Smooth muscle cell of the brain vasculature (primary cell): ENCODE measurements around the gene PIP5K1B.
A peak's percentile ranks its signal among the peaks of the same experiment; 100 is the strongest.

Experiments
- DNase-seq: peaks from one replicate; pipeline ENCODE4 v3.0.0-alpha.2; 2012; ENCODE audit warnings: low read depth, low spot score

Gene PIP5K1B

DNA sequence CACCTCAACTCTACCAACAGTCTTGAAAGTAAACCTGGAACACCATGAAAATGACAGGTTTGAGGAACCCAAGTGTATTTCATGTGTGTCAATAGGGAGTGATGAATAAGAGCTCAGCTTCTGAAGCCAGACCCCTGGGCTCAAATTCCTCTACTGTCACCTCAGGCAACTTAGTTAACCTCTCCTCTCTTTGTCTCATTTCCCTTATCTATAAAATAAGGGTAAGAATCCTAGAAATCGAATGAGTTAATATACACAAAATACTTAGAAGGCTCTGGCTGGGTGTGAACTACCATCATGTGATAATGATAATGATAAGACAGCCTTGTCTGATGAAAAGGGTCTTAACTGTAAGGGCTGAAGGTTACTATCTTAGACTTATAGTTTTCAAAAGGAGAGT is 66.3 kb downstream of the PIP5K1B start:
- DNase-seq = no peak

DNA sequence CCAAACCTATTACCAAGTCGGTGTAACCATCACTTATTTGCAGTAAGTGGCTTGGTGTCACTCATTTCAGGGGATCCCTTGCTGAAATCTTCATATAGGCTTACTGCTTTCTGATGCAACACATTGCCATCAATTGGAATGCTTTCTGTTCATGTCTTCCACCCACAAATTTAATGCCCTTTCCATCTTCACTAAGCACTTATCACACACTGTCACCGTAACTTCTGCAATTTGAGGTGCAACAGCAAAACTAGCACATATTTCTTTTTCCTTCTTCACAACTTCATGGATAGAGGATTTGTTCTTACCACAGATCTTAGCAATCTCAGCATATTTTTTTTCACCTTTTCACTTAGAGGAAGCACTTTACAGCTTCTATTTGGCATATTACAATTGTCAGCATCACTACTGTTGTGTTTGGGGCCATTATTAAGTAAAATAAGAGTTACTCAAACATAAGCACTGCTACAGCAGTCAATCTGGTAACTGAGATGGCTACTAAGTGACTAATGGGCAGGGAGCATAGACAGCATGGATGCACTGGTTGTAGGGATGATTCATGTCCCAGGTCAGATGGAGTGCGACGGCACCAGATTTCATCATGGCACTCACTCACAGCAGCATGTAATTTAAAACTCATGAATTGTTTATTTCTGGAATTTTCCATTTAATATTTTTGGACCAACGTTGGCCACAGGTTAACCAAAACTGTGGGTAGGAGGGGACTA is 70.1 kb downstream of the PIP5K1B start:
- DNase-seq = no peak

DNA sequence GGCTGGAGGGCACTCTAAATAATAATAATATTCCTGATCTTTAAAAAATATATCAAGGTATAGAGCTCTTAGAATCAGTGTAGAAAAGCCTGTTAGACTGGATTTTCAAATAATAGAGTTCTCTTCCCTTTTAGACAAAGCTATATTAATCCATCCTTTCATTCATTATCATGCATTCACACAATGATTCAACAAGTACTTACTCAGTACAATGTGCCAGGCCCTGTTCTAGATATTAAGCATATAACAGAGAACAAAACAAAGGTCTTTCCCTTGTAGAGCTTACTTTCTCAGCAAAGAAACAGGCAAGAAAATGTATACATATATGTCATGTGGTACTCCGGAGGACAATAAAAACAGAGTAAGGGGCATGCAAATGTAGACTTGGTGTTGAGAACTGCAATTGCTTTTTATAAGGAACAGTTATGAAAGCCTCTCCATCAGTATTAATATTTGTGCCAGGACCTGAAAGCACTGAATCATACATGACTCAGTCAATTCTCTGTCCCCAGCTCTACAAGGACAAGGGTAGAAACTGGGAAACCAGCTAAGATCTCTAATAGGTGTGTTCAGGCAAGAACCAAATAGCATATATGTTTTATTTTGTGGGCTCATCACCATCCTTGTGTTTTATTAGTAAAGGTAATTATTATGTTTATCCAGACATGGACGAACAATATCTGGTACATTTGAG is 72.2 kb downstream of the PIP5K1B start:
- no peak for DNase-seq

DNA sequence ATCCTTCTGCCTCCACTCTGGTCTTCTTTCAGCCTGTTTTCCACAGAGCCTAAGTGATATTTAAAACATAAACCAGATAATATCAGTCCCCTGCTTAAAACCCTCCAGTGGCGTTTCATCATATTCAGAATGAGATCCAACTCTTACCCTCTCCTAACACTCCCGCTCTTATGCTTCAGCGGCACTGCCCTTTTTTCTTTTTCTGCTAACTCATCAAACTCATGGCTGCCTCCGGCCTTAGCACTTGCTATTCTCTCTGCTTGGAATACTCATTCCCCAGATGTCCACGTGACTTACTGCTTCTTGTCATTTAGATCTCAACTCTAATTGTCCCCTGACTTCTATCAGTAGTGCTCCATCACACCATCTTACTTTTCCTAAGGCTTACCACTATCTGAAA is 73.6 kb downstream of the PIP5K1B start:
- no peak for DNase-seq

DNA sequence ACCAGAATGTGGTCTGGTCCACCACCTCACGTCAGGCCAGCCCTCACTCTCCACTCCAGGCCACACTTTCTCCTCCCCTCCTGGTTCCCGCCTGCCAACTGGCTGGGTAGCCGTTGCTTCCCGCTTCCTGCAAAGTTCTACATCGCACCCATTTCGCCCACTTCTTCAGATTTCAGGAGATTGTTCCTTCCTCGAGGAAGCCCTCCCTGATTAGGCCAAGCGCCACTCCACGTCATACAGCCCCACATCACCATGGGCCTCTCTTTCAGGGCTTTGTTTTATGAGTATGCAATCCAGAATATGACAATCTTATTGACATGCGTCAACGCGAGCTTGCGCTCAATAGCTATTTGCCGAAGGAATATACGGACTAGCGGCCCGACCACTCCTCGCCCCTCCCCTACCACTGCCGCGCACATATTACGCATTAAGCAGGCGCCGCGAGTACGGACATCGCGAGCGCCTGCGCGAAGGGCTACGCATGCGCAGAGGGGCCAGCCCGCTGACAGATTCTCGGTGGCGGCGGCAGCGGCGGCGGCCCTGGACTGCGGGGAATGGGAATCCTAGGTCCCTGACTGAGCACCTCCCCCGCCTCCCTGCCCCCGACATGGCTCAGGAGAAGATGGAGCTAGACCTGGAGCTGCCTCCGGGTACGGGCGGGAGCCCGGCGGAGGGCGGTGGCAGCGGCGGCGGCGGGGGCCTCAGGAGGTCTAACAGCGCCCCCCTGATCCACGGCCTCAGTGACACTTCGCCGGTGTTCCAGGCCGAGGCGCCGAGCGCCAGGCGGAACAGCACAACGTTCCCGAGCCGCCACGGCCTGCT is 74.7 kb downstream of the PIP5K1B start:
- peak; percentile 84 for DNase-seq

- DNase-seq = no peak
Observed at GRCh38 chr9:68780380-68780712, 75.3 kb downstream of the PIP5K1B start.

DNA sequence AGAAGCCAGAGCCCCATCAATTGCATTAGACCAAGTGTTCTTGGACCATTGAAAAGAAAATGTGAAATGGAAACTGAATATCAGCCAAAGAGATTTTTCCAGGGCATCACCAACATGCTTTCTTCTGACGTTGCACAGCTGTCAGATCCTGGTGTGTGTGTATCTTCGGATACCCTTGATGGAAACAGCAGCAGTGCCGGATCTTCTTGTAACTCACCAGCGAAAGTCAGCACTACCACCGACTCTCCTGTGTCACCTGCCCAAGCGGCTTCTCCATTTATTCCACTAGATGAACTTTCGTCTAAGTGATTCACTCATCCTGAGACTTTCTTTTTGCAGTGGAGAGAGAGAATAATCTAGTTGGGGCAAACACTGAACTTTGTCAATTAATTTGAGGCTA is 75.7 kb downstream of the PIP5K1B start:
- no peak for DNase-seq

DNA sequence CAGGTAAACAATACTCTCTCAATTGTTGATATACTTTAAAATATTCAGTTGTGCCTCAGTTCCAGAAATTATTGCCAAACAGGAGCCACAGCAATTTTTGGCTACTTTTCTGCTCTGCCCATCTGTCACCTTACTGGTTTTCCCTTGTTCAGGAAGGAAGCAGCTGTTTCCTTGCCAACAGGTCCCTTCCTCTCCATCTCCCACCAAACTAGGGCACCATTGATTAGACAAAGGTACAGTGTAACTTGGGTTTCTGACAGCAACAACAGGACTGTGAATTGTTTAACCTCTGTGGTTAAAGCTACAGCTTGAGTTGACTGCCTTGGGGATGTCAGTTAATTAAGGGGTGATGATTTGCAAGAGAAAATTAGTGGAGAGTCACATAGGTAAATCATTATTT is 76.9 kb downstream of the PIP5K1B start:
- DNase-seq = no peak

DNA sequence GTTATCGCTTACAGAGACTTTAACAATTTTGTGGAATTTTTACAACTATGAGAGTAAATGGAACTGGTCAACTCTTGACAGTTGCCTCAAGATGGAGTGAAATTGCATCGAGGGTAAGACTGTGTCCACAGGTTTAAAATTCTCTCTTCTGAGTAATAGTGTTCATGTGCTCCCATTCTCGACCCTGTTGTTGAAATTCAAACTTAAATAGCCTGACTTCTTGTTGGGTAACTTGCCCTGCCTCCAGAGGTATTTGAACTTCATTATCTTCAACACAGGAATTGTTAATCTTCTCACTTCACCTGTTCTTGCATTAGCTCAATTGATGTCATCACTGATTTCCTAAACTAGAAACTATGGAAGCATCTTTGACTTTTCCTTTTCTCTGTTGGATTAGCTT is 77.5 kb downstream of the PIP5K1B start:
- no peak for DNase-seq

- DNase-seq = no peak
Observed at GRCh38 chr9:68785965-68786364, 80.9 kb downstream of the PIP5K1B start.

DNA sequence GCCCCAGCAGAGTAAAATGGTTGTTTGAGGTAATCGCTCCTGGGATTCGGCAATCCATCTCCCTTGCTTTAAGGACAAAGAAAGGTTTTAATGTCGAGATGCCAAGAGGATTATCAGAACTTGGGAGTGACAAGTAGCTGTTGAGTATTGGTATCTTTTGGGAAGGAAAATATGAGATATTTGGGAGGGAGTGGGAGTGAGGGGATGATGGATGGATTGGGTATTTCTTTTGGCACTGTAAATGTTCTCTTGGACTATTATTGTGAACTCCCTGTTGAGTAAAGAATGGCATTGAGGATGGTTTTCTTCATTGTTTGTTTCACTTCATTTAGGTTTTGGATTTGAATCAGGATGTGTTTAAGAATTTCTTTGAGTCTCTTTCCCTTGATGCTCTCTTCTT is 86.1 kb downstream of the PIP5K1B start:
- no peak for DNase-seq

GRCh38 chr9:68793605-68794343 is 88.7 kb downstream of the PIP5K1B start:
- DNase-seq = no peak

DNA sequence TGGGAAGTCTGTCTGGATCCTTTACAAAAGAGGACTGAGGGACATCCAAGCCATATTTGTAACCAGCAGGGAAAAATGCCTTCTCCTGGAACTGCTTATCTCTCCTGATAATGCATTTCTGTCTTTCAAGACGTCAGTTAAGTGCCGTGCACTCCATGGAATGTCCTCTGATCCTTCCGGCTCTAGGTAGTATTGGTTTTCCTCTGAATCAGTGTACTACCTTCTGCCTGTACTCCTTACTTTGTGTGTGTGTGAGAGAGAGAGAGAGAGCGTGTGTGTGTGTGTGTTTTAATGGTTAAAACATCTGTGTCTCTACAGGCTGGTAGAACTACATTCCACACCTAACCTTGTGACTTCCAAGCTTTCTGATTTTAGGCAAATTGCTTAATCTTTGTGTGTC is 89.9 kb downstream of the PIP5K1B start:
- DNase-seq = no peak

DNA sequence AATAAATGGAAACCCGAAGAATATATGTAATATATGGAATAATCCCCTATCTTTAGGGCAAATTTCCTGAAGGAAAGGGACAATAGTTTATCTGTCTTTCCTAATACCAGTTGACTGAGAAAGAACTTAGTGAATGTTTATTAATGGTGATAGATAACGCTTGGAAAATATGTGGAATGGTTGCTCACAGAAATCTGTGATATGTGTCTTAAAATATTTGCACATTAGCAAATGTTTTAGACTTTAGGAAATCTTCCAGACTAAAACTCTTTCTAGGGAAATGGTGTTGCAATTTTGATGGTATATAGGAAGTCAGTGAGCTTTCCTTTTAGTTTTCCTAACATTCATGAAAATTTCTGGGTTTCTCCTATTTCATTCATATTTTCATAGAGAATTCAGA is 90.4 kb downstream of the PIP5K1B start:
- DNase-seq = no peak

DNA sequence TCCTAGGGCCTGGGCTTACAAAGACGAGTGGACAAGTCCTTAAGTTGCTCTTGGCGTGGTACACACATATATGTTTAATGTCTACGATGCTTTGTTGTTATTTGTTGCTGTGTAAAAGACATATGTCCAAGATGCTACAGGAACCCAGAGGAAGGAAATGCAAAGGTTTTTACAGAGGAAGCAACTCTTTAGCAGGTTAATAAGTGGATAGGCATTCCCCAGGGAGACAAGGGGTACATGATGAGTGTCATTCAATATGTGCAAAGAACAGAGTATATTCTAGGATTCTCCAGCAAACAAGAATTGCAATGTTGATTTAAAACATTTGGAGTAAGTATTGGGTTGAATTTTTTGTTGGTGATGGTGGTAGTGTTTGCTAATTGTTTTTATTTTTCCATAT is 92.1 kb downstream of the PIP5K1B start:
- no peak for DNase-seq

DNA sequence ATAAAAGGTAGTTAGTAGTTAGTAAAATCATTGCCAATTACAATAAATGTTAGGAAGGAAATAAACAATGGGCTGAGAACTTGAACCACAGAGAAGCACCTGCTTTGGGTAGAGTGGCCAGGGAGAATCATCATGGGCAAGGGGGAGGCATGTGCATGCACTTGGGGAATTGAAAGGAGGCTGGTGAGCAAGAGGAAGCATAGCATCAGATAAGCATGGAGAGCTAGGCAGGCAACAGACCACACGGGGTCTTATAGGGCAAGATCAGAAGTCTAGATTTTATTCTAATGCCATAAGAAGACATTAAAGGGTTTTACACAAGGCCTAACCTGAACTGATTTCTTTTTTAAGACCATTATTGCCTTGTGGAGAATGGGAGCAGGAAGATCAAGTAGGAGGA is 93.4 kb downstream of the PIP5K1B start:
- DNase-seq = no peak

DNA sequence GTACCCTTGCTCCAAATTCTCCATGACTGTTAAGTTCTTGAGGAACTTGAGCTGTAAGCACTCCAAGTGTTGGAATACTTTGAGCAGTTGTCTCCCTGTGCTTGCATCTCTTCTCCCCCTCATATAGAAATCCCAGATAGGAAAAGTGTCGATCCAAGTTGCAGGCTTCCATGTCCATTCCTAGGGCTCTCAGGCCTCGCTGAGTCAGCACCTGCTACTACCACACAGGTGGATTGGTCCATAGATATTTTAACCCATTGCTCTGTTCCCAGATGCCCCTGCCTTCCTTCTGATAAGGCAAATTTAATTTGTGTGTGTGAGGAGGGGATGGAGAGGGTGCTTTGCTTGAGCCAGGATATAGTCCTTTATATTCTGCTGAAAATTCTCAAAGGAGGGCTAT is 95.8 kb downstream of the PIP5K1B start:
- no peak for DNase-seq

GRCh38 chr9:68802525-68803015 is 97.5 kb downstream of the PIP5K1B start:
- DNase-seq = no peak

DNA sequence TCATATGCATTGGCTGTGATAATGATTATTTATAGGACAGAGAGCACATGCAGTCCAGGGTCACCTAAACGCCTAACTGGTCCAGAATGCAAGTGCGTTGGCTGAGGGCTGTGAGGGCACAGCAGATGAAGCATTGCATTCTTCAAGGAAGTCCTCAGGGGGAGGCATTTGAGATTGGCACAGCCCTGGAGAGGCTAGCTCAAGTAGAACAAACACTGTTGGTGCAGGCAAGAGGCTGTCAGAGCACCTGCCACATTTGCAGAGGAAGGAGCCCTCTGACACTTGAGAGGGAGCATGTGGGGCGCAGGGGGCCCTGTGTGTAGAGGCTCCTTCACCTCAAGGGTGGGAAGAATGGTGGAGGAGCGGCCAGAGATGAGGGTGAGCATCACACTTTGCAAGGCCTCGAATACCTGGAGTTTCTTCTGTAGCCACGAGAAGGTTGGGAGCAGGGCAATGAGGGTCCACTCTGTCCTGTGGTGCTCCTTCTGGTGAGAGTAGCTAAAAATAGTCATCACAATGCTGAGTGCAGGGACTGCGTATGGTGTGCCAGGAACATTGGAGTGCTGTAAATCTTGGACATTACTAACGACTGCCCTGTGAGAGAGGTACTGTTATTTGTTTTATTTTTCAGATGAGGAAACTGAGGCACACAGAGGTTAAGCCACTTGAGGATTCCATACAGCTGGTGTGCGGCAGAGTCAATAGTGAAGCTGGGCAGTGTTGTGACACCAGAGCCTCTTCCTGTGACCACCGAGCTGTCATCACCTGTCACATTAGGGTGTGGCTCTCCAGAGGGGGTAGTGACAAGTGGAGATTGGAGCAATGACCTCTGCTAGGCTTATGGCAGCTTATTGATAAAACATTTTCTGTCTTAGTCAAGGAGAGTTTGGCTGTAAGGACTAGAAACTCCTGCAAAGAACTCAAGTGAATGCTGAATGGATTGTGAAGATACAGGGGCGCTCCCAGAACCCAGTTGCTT is 100.2 kb downstream of the PIP5K1B start:
- no peak for DNase-seq

GRCh38 chr9:68805890-68806517 is 101.0 kb downstream of the PIP5K1B start:
- no peak for DNase-seq
